Endothelial cell of umbilical vein (primary cell): ENCODE results near the gene RHOA. TPM values are rescaled to one million over a fixed set of nuclear protein-coding genes. Genes with fewer than 3 reads are reported as not detected.

Source experiments
- BruUV-seq: library from RNA; stranded (reverse); fragments of 400-500 nt; replicated peaks from 2 replicates; lab custom pipeline; 2021; lab: Mats Ljungman, UMichigan
- CTCF ChIA-PET: fragments of 300-600, 350-600 bp; sonication (Branson Sonifier 250); formaldehyde crosslinking; loops from one replicate; lab custom pipeline; 2021; ENCODE audit warnings: antibody characterized with exemption, inconsistent platforms; lab: Charles Lee
- POLR2A ChIA-PET: fragments of 300-600, 350-600 bp; sonication (Branson Sonifier 250); formaldehyde crosslinking; loops from one replicate; lab custom pipeline; 2021; ENCODE audit warnings: antibody characterized with exemption, inconsistent platforms; lab: Charles Lee
- DNase-seq: peaks from one replicate; pipeline ENCODE4 v3.0.0-alpha.2; 2011; ENCODE audit warnings: low read depth, low spot score
- FAIRE-seq: peaks from 2 replicates; lab custom pipeline; 2011; peaks lifted over from hg19 to GRCh38; lab: Jason Lieb, UNC
- H2AFZ ChIP-seq: 2 replicates; pipeline ENCODE4 v1.6.0; 2012; ENCODE audit warnings: low read depth, low read length, control low read depth, inconsistent platforms
- H3K27ac ChIP-seq: 2 replicates; pipeline ENCODE4 v1.5.1; 2011; ENCODE audit warnings: low read depth, mild to moderate bottlenecking, control low read depth, low read length, moderate library complexity; ENCODE audit not compliant: insufficient read depth
- H3K27me3 ChIP-seq, 2 experiments: 2 replicates each; pipeline versions ENCODE4 v1.6.0 to v1.6.1; 2011; ENCODE audit warnings: low read length in 2 of 2, mixed read lengths in 1 of 2; ENCODE audit not compliant: control insufficient read depth in 2 of 2, insufficient read depth in 2 of 2
- H3K36me3 ChIP-seq, 2 experiments: 2 replicates in 1 of 2; 3 replicates in 1 of 2; pipeline ENCODE4 v1.5.1; 2011; ENCODE audit warnings: low read length in 2 of 2, mild to moderate bottlenecking in 1 of 2, moderate library complexity in 1 of 2; ENCODE audit not compliant: control insufficient read depth in 2 of 2, insufficient read depth in 2 of 2; ENCODE audit errors: extremely low read depth in 1 of 2
- H3K4me1 ChIP-seq: 3 replicates; pipeline ENCODE4 v1.5.1; 2011; ENCODE audit warnings: mild to moderate bottlenecking, low read length; ENCODE audit not compliant: control insufficient read depth, insufficient read depth; ENCODE audit errors: extremely low read depth
- H3K4me2 ChIP-seq: 2 replicates; pipeline ENCODE4 v1.6.1; 2011; ENCODE audit warnings: low read length, control low read depth, mixed read lengths; ENCODE audit not compliant: insufficient read depth
- H3K4me3 ChIP-seq, 3 experiments: fragments of 200-600 bp in 1 of 3; sonication (generic), shearing (Covaris generic) in 1 of 3; replicated peaks in 1 of 3; 2 replicates each; pipeline ENCODE4 v1.5.1; 2011 to 2016; ENCODE audit warnings: control low read depth in 3 of 3, low read length in 3 of 3, mild to moderate bottlenecking in 2 of 3, inconsistent platforms in 1 of 3, low read depth in 1 of 3, moderate library complexity in 1 of 3; ENCODE audit not compliant: insufficient read depth in 1 of 3
- H3K79me2 ChIP-seq: 2 replicates; pipeline ENCODE4 v1.6.0; 2012; ENCODE audit warnings: low read length, inconsistent platforms; ENCODE audit not compliant: control insufficient read depth, insufficient read depth
- H3K9ac ChIP-seq: replicated peaks from 2 replicates; pipeline ENCODE3; 2011; ENCODE audit warnings: low read length, control low read depth; ENCODE audit not compliant: insufficient read depth; ENCODE audit errors: extremely low read depth
- H3K9me1 ChIP-seq: replicated peaks from 3 replicates; pipeline ENCODE4 v1.6.0; 2011; ENCODE audit warnings: mild to moderate bottlenecking, low read length; ENCODE audit not compliant: control insufficient read depth, insufficient read depth; ENCODE audit errors: extremely low read depth
- H3K9me3 ChIP-seq: replicated peaks from 2 replicates; pipeline ENCODE4 v1.5.1; 2012; ENCODE audit warnings: low read length, inconsistent platforms; ENCODE audit not compliant: control insufficient read depth, insufficient read depth
- H4K20me1 ChIP-seq: replicated peaks from 2 replicates; pipeline ENCODE3; 2011; ENCODE audit warnings: mild to moderate bottlenecking, low read length; ENCODE audit not compliant: control insufficient read depth, insufficient read depth; ENCODE audit errors: extremely low read depth
- CTCF ChIP-seq, 2 donors: IDR thresholded peaks; 1 replicate in 1 of 2; 2 replicates in 1 of 2; pipeline ENCODE4 v1.5.1; 2011; ENCODE audit warnings: low read length in 2 of 2, mild to moderate bottlenecking in 2 of 2, moderate library complexity in 2 of 2, control low read depth in 1 of 2, inconsistent platforms in 1 of 2, low read depth in 1 of 2; ENCODE audit not compliant: insufficient read depth in 1 of 2; ENCODE audit errors: extremely low read depth in 1 of 2
- EZH2 ChIP-seq: IDR thresholded peaks from 2 replicates; pipeline ENCODE4 v1.6.1; 2012; ENCODE audit warnings: borderline replicate concordance, low read depth, mild to moderate bottlenecking, moderate library complexity, low read length, inconsistent platforms; ENCODE audit not compliant: severe bottlenecking
- FOS ChIP-seq: IDR thresholded peaks from 2 replicates; pipeline ENCODE4 v1.6.1; 2011; ENCODE audit warnings: mild to moderate bottlenecking, low read length, moderate library complexity, borderline replicate concordance; ENCODE audit not compliant: insufficient read depth
- GATA2 ChIP-seq: IDR thresholded peaks from 2 replicates; pipeline ENCODE4 v1.7.0; 2011; ENCODE audit warnings: low read depth, mild to moderate bottlenecking, moderate library complexity, mixed read lengths, low read length; ENCODE audit not compliant: insufficient read length, insufficient read depth
- JUN ChIP-seq: IDR thresholded peaks from 2 replicates; pipeline ENCODE4 v1.6.1; 2011; ENCODE audit warnings: borderline replicate concordance, low read depth; ENCODE audit not compliant: insufficient read length, insufficient read depth
- MAX ChIP-seq: IDR thresholded peaks from 2 replicates; pipeline ENCODE4 v1.6.1; 2011; ENCODE audit not compliant: insufficient read depth, insufficient read length
- MYC ChIP-seq: IDR thresholded peaks from one replicate; pipeline ENCODE4 v1.6.1; 2011; ENCODE audit warnings: mild to moderate bottlenecking, low read depth, low read length
- POLR2A ChIP-seq: IDR thresholded peaks from 2 replicates; pipeline ENCODE4 v1.6.1; 2012; ENCODE audit warnings: low read depth, mild to moderate bottlenecking, control low read depth, low read length
- POLR2AphosphoS5 ChIP-seq: IDR thresholded peaks from 2 replicates; pipeline ENCODE4 v1.6.1; 2012; ENCODE audit warnings: low read depth, mild to moderate bottlenecking, control low read depth, low read length, moderate library complexity; ENCODE audit not compliant: insufficient read depth
- dilution Hi-C: fragments of 300-500 bp; cut with MboI; formaldehyde crosslinking; loops from one replicate; pipeline ENCODE4 v1.15.0; 2019; ENCODE audit warnings: low sequenced_read_pairs; ENCODE audit not compliant: extremely low pct_ligation_motif_present
- intact Hi-C: fragments of 100-400 bp; cut with micrococcal nuclease; formaldehyde crosslinking; loops from one replicate; pipeline ENCODE4 v1.10.0; 2022
- polyA plus RNA-seq, 4 experiments: library from polyadenylated mRNA; depleted of rRNA in 3 of 4; stranded (reverse) in 3 of 4; unstranded in 1 of 4; fragments of >200 nt; gene quantifications; 2 replicates each; pipeline versions ENCODE4 v1.2.1 to v1.2.3, GENCODE V29; 2011 to 2012; ENCODE audit warnings: missing spikeins in 1 of 4
- total RNA-seq: library from RNA; stranded (reverse); gene quantifications from 2 replicates; pipeline ENCODE4 v1.2.3, GENCODE V29; 2021

Gene RHOA
- total and polyA plus RNA-seq, 2 donors (not counting 3 experiments of a cell fraction or from before 2014, with no cell fraction given) = 450 to 580 TPM

GRCh38 chr3:49359623-49360022 lies 52.2 kb downstream of the RHOA start:
- no peaks in the 10 kb centered on the region for H3K9me1 ChIP-seq
- CTCF ChIA-PET = interaction anchor here (0.9 to 8.2 kb wide), 5 partner anchors 14 to 188 kb away, joined by 3 to 68 read pairs (median 5); partner anchors contain the start of genes KLHDC8B and USP4
- H3K4me2 ChIP-seq = peak overlapping the region; percentile 67

More at GRCh38 chr3:49359623-49360022, 52.2 kb downstream of the RHOA start:
- H3K79me2 ChIP-seq = peaks cover 30% of the 10 kb centered on the region
- no peak overlapping the region for H3K9ac ChIP-seq
- H3K27me3 ChIP-seq = no peaks in the 10 kb centered on the region
- TSS peak; percentile 0 for BruUV-seq
- peak; percentile 34 for DNase-seq
- FAIRE-seq = peak; percentile 68
- H4K20me1 ChIP-seq = no peaks in the 10 kb centered on the region
- POLR2A ChIA-PET = interaction anchor here (0.8 to 3.7 kb wide), 2 partner anchors 20 to 69 kb away, joined by 9 to 39 read pairs; partner anchors contain the start of genes NICN1 and USP4
- intact Hi-C loops = no loop called here
- TF ChIP-seq MYC (no peak), POLR2AphosphoS5 (no peak), JUN (peak; percentile 37), CTCF (IDR thresholded peaks at IDR 0.05; ENCODE audit: extremely low read depth in 1 of 2, insufficient read depth in 1 of 2, low read depth in 1 of 2, low read length in 2 of 2) (no peak), FOS (peak; percentile 67), MAX (no peak), EZH2 (no peak), POLR2A (no peak), GATA2 (no peak)
- H3K4me3 ChIP-seq = no peak overlapping the region
- H3K9me3 ChIP-seq = no peaks in the 10 kb centered on the region
- H3K27ac ChIP-seq = peak overlapping the region; percentile 66
- H3K4me1 ChIP-seq = peaks cover 31% of the 10 kb centered on the region
- H2AFZ ChIP-seq = no peak overlapping the region
- peaks cover 15 to 23% of the 10 kb centered on the region in 2 experiments for H3K36me3 ChIP-seq
- dilution Hi-C loops = no loop called here
